Epithelial cell of prostate (primary cell): ENCODE measurements around the gene TBC1D22A.
"Not testable (repeated sequence)": the region's sequence is repeated elsewhere in the genome, so short reads cannot be mapped to it uniquely, and the experiment has no call there.

Experiments used
- DNase-seq: peaks from one replicate; pipeline ENCODE4 v3.0.0-alpha.2; 2011; ENCODE audit warnings: low read depth, low spot score
- H3K27ac ChIP-seq: fragments of 450-650 bp; 2 replicates; pipeline ENCODE4 v1.5.1; 2017; ENCODE audit warnings: mild to moderate bottlenecking

TBC1D22A gene

DNA sequence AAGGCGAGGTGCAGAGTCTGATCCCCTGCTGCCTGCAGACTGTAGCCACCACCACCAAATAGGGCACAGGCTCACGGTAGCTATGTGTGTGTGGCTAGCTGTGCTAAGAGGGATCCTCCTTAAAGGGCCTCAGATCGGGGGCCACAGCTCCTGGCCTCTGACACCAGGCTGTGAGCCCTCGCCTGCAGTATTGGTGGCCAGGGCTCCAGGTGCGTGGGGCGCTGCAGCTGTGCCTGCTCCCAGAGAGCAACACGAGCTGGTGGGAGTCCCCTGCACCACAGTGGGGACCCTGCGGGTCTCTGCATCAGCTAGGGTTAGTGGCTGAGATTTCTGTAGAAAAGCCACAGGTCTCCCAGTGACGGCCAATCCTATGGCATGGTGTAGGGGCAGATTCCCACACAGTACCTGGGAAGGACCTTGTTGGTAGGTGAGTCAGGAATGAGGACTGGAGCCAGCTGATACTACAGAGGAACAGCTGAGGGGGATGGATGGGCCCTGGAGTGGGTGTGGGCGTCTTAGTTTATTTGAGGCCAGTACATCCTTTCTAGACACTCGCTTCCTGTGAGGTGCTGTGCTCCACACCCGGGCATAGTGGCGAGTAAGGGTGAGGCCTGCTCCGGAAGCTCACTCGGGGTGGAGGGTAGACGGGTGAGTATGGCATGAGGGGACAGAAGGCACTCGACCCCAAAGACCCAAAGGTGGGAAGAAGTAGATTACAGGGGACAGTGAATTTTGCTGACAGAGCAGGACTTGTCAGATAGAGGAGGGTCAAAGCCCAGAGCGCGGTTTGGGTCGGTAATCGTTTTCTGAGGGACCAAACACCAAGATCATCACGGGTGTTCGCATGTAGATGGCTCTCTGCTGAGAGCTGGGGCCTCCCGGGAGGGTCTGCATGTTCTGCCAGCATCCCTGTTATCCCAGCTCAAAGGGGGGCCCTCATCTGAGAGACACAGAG lies 212.5 kb downstream of the TBC1D22A start:
- H3K27ac ChIP-seq, result no peak overlapping the region
- no peak for DNase-seq

GRCh38 chr22:46976143-46976542 lies 213.7 kb downstream of the TBC1D22A start:
- DNase-seq, result no peak
- no peak overlapping the region for H3K27ac ChIP-seq

DNA sequence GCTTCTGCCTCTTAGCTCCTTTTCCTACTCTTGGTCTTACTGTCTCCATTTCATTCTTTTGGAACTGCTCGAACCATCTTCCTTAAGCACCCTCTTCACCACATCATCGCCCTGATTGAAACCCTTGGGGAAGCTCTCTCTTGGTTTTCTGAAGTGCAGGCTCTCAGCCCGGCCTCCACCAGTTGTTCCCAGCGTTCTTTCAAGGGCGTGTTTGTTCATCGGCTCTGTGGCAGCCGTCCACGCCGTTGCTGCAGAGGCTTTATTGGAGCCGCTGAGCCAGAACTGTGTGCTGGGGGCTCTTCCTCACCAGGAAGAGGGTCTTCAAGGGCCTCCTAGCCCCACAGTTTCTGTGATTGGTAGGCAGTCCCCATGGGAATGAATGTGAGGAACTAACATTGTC lies 214.1 kb downstream of the TBC1D22A start:
- no peak for DNase-seq
- no peak overlapping the region for H3K27ac ChIP-seq

- DNase-seq, result peak; percentile 3
Observed at GRCh38 chr22:46977656-46978343, 215.3 kb downstream of the TBC1D22A start.

GRCh38 chr22:46978668-46979067 lies 216.2 kb downstream of the TBC1D22A start:
- H3K27ac ChIP-seq, DNase-seq: not testable (repeated sequence)

More at GRCh38 chr22:46977656-46978343, 215.3 kb downstream of the TBC1D22A start:
- H3K27ac ChIP-seq, result no peak overlapping the region

DNA sequence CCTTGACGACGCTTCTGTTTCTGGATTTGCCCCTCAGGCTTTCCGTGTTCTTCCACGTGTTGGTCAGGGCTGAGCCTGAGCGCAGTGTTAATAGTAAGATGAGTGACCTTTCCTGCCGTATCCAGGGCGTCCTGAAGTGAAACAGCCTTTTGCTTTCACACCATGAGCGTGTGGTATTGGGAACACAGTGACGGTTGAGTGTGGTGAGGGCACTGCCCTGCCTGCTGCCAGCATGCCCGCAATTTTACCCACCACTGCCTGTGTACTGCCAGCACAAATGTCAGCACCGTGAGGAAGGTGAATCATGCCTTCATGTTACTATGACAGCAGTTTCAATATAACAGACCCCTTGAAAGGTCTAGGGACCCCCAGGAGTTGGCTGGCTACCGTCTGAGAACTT lies 217.1 kb downstream of the TBC1D22A start:
- DNase-seq, result no peak
- H3K27ac ChIP-seq, result no peak overlapping the region

DNA sequence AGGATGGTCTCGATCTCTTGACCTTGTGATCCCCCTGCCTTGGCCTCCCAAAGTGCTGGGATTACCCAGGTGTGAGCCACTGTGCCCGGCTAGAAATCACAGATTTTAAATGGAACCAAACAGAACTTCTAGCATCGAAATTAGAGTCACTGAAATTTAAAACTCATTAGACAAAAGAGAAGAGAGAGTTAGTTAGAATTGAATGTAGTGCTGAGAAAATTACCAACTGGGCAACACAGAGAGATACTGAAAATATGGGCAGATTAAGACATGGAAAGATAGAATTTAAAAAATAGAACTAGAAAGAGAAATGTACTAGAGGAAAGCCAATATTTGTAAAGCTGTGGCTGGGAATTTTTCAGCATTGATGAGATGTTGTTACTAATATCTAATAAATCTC lies 217.9 kb downstream of the TBC1D22A start:
- no peak overlapping the region for H3K27ac ChIP-seq
- no peak for DNase-seq

- DNase-seq, result no peak
- H3K27ac ChIP-seq, result no peak overlapping the region
Observed at GRCh38 chr22:46982635-46983034, 220.2 kb downstream of the TBC1D22A start.

- no peak for DNase-seq
Observed at GRCh38 chr22:46983046-46983445, 220.6 kb downstream of the TBC1D22A start.

GRCh38 chr22:46984751-46985506 lies 222.5 kb downstream of the TBC1D22A start:
- peak overlapping the region; percentile 61 for H3K27ac ChIP-seq

More at GRCh38 chr22:46983046-46983445, 220.6 kb downstream of the TBC1D22A start:
- H3K27ac ChIP-seq, result no peak overlapping the region

DNA sequence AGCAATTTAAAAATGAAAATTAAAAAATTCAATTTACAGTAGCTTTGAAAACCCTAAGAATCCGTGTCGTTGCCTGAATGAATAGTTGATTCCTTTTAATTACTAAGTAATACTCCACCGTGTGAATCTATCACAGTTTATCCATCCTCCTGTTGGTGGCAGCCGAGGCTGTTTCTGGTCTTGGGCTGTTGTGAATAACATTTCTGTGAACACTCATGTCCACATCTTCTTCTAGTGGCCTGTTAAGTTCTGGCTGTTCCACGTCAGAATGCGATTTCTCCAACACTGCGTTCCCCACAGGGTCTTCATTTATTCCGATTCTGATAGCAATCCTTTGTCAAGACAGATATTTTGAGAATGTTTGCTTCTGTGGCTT lies 223.0 kb downstream of the TBC1D22A start:
- peak overlapping the region; percentile 61 for H3K27ac ChIP-seq
- no peak for DNase-seq

More at GRCh38 chr22:46984751-46985506, 222.5 kb downstream of the TBC1D22A start:
- DNase-seq, result peak; percentile 31

- H3K27ac ChIP-seq, result no peak overlapping the region
- no peak for DNase-seq
Observed at GRCh38 chr22:46986788-46987187, 224.3 kb downstream of the TBC1D22A start.

DNA sequence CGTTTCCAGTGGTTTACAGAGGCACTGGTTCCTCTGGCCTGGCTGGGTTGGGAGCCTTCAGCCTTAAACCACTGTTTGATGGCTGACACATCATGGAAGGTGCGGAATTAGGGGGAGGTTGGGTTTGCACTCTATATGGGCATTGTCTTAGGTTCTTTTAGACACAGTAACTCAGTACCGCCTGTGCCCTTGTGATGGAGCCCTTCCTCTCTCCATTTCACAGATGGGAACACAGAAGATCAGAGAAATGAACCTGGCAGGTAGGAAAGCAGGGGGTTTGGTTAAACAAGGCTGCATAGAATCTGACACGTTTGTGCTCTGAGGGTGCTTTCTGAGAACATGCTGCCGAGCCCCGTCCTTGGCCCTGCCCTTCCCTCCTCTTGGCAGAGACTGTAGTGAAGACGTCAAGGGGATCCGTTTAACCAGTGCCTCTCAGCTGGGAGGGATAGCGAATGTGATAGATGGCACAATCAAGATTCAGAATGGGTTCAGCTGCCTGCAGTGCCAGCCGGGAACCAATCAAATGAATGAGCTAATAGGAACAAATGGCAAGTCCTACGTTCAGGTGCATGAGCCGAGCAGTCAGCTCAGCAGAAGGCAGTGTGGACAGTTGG lies 228.6 kb downstream of the TBC1D22A start:
- no peak for DNase-seq

DNA sequence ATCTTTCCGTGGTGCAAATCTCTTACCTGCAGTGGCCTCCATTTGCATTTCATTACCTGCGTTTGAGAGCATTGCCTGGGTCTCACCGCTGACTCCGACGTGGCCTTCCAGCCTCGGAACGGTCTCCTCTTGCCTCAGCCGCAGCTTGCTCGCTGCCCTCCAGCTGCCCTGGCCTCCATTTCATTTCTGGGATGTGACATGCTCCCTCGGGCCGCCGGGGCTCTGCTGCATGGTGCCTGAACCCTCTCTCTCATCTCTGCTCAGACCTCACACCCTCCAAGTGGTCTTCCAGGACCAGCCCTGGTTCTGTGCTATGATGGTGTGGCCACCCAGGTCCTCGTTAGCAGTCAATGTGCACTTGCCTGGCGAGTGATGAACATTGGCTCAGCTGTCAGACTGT lies 229.2 kb downstream of the TBC1D22A start:
- no peak overlapping the region for H3K27ac ChIP-seq
- no peak for DNase-seq

More for the DNA sequence above, 228.6 kb downstream of the TBC1D22A start:
- no peak overlapping the region for H3K27ac ChIP-seq

GRCh38 chr22:46992121-46992731 lies 229.8 kb downstream of the TBC1D22A start:
- DNase-seq, result no peak
- H3K27ac ChIP-seq, result no peak overlapping the region

DNA sequence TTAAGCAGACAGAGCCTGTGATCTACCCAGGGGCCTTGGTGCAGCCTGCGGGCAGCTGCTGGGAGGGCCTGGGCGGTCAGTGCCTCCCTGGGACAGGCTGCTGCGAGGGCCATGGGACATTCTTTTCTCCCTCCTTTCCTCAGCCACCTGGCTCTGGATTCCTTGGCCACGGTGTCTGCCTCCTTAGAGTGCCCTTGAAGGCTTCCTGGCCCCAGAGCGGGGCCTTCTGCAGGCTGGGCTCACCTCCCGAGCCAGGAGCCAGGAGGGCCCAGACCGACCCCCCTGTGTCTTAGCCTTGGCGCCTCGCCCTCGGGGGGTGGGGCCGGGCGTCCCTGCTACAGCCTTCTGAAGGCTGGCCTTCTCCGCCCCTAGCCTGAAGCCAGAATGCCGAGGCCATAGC lies 231.2 kb downstream of the TBC1D22A start:
- no peak overlapping the region for H3K27ac ChIP-seq
- DNase-seq, result no peak

DNA sequence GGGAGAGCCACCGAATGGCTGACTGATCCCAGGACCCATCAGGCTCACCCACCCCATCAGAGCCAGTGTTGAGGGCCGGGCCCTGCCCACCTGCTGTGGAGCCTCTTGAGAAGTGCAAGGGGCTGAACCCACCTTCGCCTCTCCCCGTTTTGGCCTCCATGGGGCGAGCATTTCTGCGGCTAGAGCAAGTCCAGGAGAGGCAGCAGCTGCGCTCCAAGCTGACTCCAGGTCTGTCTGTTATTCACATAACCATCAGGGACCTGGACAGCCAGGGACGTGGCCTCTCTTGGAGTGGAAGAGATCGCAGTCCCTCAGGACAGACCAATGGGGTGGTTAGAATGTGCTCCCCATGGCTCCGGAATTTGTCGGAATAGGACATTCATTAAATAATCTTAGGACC lies 231.8 kb downstream of the TBC1D22A start:
- no peak overlapping the region for H3K27ac ChIP-seq

GRCh38 chr22:46994983-46995382 lies 232.5 kb downstream of the TBC1D22A start:
- DNase-seq, result no peak
- H3K27ac ChIP-seq, result no peak overlapping the region

More for the DNA sequence above, 231.8 kb downstream of the TBC1D22A start:
- DNase-seq, result no peak

- DNase-seq, result no peak
- no peak overlapping the region for H3K27ac ChIP-seq
Observed at GRCh38 chr22:46995501-46996360, 233.3 kb downstream of the TBC1D22A start.
